ENCODE measurements around the gene FREM2.

Gene FREM2

GRCh38 chr13:38902551-38902950 lies 215.7 kb downstream of the FREM2 start:
- no peak for DNase-seq

GRCh38 chr13:38905081-38905480 lies 218.2 kb downstream of the FREM2 start:
- DNase-seq = no peak

- no peak for DNase-seq
Measured at GRCh38 chr13:38905861-38906260, 219.0 kb downstream of the FREM2 start.

- DNase-seq = no peak
Measured at GRCh38 chr13:38908574-38908973, 221.7 kb downstream of the FREM2 start.

- DNase-seq = no peak
Measured at GRCh38 chr13:38914070-38914469, 227.2 kb downstream of the FREM2 start.

GRCh38 chr13:38921081-38921480 lies 234.2 kb downstream of the FREM2 start:
- DNase-seq = no peak

GRCh38 chr13:38922170-38922569 lies 235.3 kb downstream of the FREM2 start:
- DNase-seq = no peak

- no peak for DNase-seq
Measured at GRCh38 chr13:38933786-38934185, 246.9 kb downstream of the FREM2 start.

All from MV-4-11 (cell line).